CD14-positive monocyte (primary cell): Measurements from ENCODE around the gene IQCF5. TPM values are rescaled to one million over a fixed set of nuclear protein-coding genes. Genes with fewer than 3 reads are reported as not detected.
"Not testable (repeated sequence)": the region's sequence is repeated elsewhere in the genome, so short reads cannot be mapped to it uniquely, and the experiment has no call there.

Source experiments
- DNase-seq, 3 donors: peaks; one replicate each; pipeline ENCODE4 v3.0.0-alpha.2; 2011 to 2022
- H2AFZ ChIP-seq: 2 replicates; pipeline ENCODE4 v1.6.0; 2012; ENCODE audit warnings: mild to moderate bottlenecking, low read depth, low read length, inconsistent platforms; ENCODE audit not compliant: insufficient read depth, poor library complexity, severe bottlenecking
- H3K27ac ChIP-seq, 2 donors: 1 replicate in 1 of 2; 2 replicates in 1 of 2; pipeline ENCODE4 v1.5.1; 2012 to 2013; ENCODE audit warnings: low read length in 2 of 2, control low read depth in 1 of 2, inconsistent platforms in 1 of 2, low read depth in 1 of 2, mild to moderate bottlenecking in 1 of 2
- H3K27me3 ChIP-seq, 2 donors: one replicate each; pipeline versions ENCODE4 v1.6.0 to v1.6.1; 2011 to 2013; ENCODE audit warnings: low read length in 2 of 2; ENCODE audit not compliant: control insufficient read depth in 2 of 2, insufficient read depth in 2 of 2
- H3K36me3 ChIP-seq, 2 donors: replicated peaks in 1 of 2; 1 replicate in 1 of 2; 2 replicates in 1 of 2; pipeline versions ENCODE4 v1.5.1 to v1.6.1; 2012 to 2013; ENCODE audit warnings: low read length in 2 of 2, control low read depth in 1 of 2, inconsistent platforms in 1 of 2, mild to moderate bottlenecking in 1 of 2; ENCODE audit not compliant: insufficient read depth in 2 of 2, control insufficient read depth in 1 of 2
- H3K4me1 ChIP-seq, 2 donors: 1 replicate in 1 of 2; 2 replicates in 1 of 2; pipeline versions ENCODE4 v1.5.1 to v1.6.1; 2012 to 2013; ENCODE audit warnings: low read length in 2 of 2, control low read depth in 1 of 2, inconsistent platforms in 1 of 2, mild to moderate bottlenecking in 1 of 2, moderate library complexity in 1 of 2; ENCODE audit not compliant: insufficient read depth in 2 of 2, control insufficient read depth in 1 of 2
- H3K4me2 ChIP-seq: replicated peaks from 2 replicates; pipeline ENCODE3; 2012; ENCODE audit warnings: low read length, moderate library complexity, mild to moderate bottlenecking; ENCODE audit not compliant: poor library complexity, severe bottlenecking; ENCODE audit errors: extremely low read depth
- H3K4me3 ChIP-seq, 3 experiments: fragments of 200-600 bp in 1 of 3; sonication (generic) in 1 of 3; replicated peaks in 1 of 3; 1 replicate in 2 of 3; 2 replicates in 1 of 3; pipeline ENCODE4 v1.5.1; 2011 to 2013; ENCODE audit warnings: low read length in 3 of 3, mild to moderate bottlenecking in 3 of 3, control low read depth in 2 of 3, low read depth in 2 of 3, inconsistent platforms in 1 of 3, moderate library complexity in 1 of 3
- H3K79me2 ChIP-seq: 2 replicates; pipeline ENCODE4 v1.6.0; 2012; ENCODE audit warnings: mild to moderate bottlenecking, control low read depth, inconsistent platforms, low read length, moderate library complexity; ENCODE audit not compliant: insufficient read depth
- H3K9ac ChIP-seq: 2 replicates; pipeline ENCODE4 v1.6.0; 2017; ENCODE audit warnings: low read length, mild to moderate bottlenecking; ENCODE audit not compliant: insufficient read depth, poor library complexity, severe bottlenecking
- H3K9me3 ChIP-seq, 2 donors: replicated peaks in 1 of 2; 1 replicate in 1 of 2; 2 replicates in 1 of 2; pipeline versions ENCODE4 v1.5.1 to v1.6.1; 2012 to 2013; ENCODE audit warnings: low read length in 2 of 2, control low read depth in 1 of 2; ENCODE audit not compliant: control insufficient read depth in 1 of 2, insufficient read depth in 1 of 2
- H4K20me1 ChIP-seq: 2 replicates; pipeline ENCODE4 v1.6.0; 2012; ENCODE audit warnings: mild to moderate bottlenecking, low read length, control low read depth, moderate library complexity; ENCODE audit not compliant: insufficient read depth
- H3K27ac Mint-ChIP-seq, 7 donors: one replicate each; pipeline ENCODE4 v1.8.0; 2020; ENCODE audit warnings: mild to moderate bottlenecking in 7 of 7, mixed read lengths in 7 of 7, moderate library complexity in 6 of 7, inconsistent platforms in 2 of 7
- H3K27me3 Mint-ChIP-seq, 3 donors: one replicate each; pipeline ENCODE4 v1.8.0; 2021 to 2022; ENCODE audit warnings: low read depth in 3 of 3, mild to moderate bottlenecking in 3 of 3, mixed read lengths in 3 of 3, moderate library complexity in 3 of 3, inconsistent platforms in 1 of 3
- H3K36me3 Mint-ChIP-seq, 2 donors: one replicate each; pipeline ENCODE4 v1.8.0; 2020; ENCODE audit warnings: mixed read lengths in 2 of 2, inconsistent platforms in 1 of 2, mild to moderate bottlenecking in 1 of 2
- H3K4me1 Mint-ChIP-seq: one replicate; pipeline ENCODE4 v1.8.0; 2020; ENCODE audit warnings: mild to moderate bottlenecking, mixed read lengths
- H3K4me3 Mint-ChIP-seq, 2 donors: one replicate each; pipeline ENCODE4 v1.8.0; 2020; ENCODE audit warnings: mild to moderate bottlenecking in 2 of 2, mixed read lengths in 2 of 2, moderate library complexity in 1 of 2
- H3K9me3 Mint-ChIP-seq, 7 donors: one replicate each; pipeline ENCODE4 v1.8.0; 2020 to 2022; ENCODE audit warnings: mixed read lengths in 7 of 7, mild to moderate bottlenecking in 6 of 7, moderate library complexity in 6 of 7, inconsistent platforms in 2 of 7
- WGBS: methylation state at CpG from one replicate; pipeline ENCODE4 v1.1.5; 2013; ENCODE audit warnings: missing lambda C conversion rate; ENCODE audit not compliant: insufficient coverage; 5-methylcytosine and 5-hydroxymethylcytosine counted together
- intact Hi-C, 2 donors: fragments of 100-400 bp; cut with micrococcal nuclease; formaldehyde crosslinking; loops; one replicate each; pipeline versions ENCODE4 v1.15.0 to v1.15.1; 2023
- polyA plus RNA-seq, 3 donors: library from polyadenylated mRNA; depleted of rRNA in 1 of 3; unstranded in 2 of 3; stranded (reverse) in 1 of 3; fragments of 300-500 nt in 2 of 3; fragments of >200 nt in 1 of 3; fragmentation: Illumina TruSeq in 2 of 3; gene quantifications; 1 replicate in 2 of 3; 2 replicates in 1 of 3; pipeline ENCODE4 v1.2.3, GENCODE V29; 2012 to 2021
- TF ChIP-seq, protein P1 (sequence below): fragments of 200-600 bp; IDR thresholded peaks from one replicate; pipeline ENCODE4 v1.8.0; 2022; ENCODE audit warnings: antibody characterized with exemption, mild to moderate bottlenecking

Gene IQCF5
- polyA plus RNA-seq, 3 donors: not detected

DNA sequence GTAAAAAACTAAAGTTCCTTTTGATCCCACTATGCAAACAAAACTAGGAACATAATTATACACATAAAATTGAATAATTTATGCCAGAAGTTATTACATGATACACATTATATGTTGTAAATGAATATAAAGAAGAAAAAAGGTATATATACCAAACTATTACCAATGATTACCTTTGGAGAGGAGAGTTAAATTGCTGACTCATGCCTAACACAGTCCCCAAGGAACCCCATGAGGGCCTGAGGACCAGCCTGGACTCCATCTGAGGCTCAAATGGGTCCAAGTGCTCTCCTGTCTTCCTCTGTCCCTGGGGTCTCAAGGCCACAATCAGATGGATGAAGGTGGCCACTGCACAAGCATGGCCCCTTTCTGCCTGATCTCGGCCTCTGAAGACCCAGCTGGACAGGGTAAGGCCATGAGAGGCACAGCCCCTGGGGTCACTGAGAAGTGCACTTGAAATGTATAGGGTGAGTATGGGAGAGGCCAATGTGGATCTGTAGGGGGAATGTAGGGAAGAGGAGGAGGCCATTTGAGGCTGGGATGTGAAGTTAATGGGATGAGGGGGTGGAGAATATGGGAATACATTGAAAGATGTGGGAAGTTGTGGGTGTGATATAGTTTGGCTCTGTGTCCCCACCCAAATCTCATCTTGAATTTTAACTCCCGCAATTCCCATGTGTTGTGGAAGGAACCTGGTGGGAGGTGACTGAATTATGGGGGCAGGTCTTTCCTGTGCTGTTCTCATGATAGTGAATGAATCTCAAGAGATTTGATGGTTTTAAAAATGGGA is 28.8 kb upstream of the IQCF5 start:
- Mint-ChIP-seq H3K36me3 (no peaks in the 10 kb centered on the region), H3K4me3 (no peak overlapping the region), H3K27me3 (peaks cover 6 to 21% (median 12%) of the 10 kb centered on the region in 3 donors), H3K27ac (no peak overlapping the region), H3K4me1 (no peaks in the 10 kb centered on the region), H3K9me3 (peaks cover 17 to 39% (median 32%) of the 10 kb centered on the region in 7 donors)
- Histone ChIP-seq H3K4me1 (no peaks in the 10 kb centered on the region), H3K4me3 (no peak overlapping the region), H2AFZ (no peak overlapping the region), H3K9me3 (peaks cover 0 to 14% of the 10 kb centered on the region in 2 donors), H3K27ac (no peak overlapping the region), H3K9ac (no peak overlapping the region), H4K20me1 (no peaks in the 10 kb centered on the region), H3K79me2 (no peaks in the 10 kb centered on the region), H3K27me3 (peaks cover 0 to 3% of the 10 kb centered on the region in 2 donors), H3K4me2 (no peak overlapping the region), H3K36me3 (no peaks in the 10 kb centered on the region)
- DNase-seq: no peak
- intact Hi-C loops: no loop called here
- TF ChIP-seq, protein P1, sequence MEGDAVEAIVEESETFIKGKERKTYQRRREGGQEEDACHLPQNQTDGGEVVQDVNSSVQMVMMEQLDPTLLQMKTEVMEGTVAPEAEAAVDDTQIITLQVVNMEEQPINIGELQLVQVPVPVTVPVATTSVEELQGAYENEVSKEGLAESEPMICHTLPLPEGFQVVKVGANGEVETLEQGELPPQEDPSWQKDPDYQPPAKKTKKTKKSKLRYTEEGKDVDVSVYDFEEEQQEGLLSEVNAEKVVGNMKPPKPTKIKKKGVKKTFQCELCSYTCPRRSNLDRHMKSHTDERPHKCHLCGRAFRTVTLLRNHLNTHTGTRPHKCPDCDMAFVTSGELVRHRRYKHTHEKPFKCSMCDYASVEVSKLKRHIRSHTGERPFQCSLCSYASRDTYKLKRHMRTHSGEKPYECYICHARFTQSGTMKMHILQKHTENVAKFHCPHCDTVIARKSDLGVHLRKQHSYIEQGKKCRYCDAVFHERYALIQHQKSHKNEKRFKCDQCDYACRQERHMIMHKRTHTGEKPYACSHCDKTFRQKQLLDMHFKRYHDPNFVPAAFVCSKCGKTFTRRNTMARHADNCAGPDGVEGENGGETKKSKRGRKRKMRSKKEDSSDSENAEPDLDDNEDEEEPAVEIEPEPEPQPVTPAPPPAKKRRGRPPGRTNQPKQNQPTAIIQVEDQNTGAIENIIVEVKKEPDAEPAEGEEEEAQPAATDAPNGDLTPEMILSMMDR: no peak
- WGBS: 100% methylated on average over 1 of the region's 2 CpGs

DNA sequence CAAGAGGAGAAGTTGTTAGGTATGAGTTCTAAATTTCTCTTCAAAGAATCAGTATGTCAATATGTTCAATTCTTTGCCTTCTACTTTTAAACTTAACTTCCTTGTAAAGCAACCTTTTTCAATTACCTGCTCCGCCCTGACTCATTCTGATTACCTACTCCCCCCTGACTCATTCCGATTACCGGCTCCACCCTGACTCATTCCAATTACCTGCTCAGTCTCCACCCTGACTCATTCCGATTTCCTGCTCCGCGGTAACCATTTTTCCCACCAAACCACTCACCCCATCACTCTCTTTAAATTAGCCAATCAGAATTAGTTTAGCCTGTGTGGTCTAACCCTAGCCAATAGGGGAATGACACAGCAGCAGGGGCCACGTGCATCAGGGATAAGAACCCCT is 27.0 kb upstream of the IQCF5 start:
- H4K20me1 ChIP-seq, DNase-seq, H3K27me3 ChIP-seq, H3K4me1 Mint-ChIP-seq, H3K4me3 ChIP-seq, H3K36me3 ChIP-seq, H3K4me2 ChIP-seq, H3K4me1 ChIP-seq, H3K27ac ChIP-seq, intact Hi-C loops, H2AFZ ChIP-seq, H3K9me3 ChIP-seq, H3K9ac ChIP-seq, H3K36me3 Mint-ChIP-seq, H3K79me2 ChIP-seq, H3K27ac Mint-ChIP-seq, H3K4me3 Mint-ChIP-seq: not testable (repeated sequence)
- peaks cover 14 to 25% (median 14%) of the 10 kb centered on the region in 3 donors for H3K27me3 Mint-ChIP-seq
- H3K9me3 Mint-ChIP-seq: peaks cover 11 to 28% (median 19%) of the 10 kb centered on the region in 7 donors
- 60% methylated on average over 3 of the region's 7 CpGs for WGBS

DNA sequence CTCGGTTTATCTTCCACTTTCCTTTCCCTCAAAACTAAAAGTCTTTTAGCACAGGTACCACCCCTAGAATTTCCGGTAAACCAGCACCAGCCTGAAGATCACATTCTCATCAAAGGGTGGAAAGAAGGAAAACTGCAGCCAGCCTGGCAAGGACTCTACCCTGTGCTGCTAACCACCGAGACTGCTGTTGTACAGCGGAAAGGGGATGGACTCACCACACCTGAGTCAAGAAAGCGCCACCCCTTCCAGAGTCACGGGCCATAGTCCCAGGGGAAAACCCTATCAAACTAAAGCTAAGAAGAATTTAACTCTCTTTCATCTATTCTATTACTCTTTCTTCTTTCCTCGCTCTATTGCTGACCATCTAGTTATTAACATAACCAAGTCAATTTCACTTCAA is 24.6 kb upstream of the IQCF5 start:
- H3K4me1 ChIP-seq, H3K36me3 ChIP-seq, DNase-seq, H3K79me2 ChIP-seq, H3K4me3 ChIP-seq, H3K4me2 ChIP-seq, H2AFZ ChIP-seq, H3K27ac Mint-ChIP-seq, intact Hi-C loops, H3K9ac ChIP-seq, H4K20me1 ChIP-seq, H3K36me3 Mint-ChIP-seq, H3K4me1 Mint-ChIP-seq, H3K27me3 ChIP-seq, H3K27ac ChIP-seq, H3K4me3 Mint-ChIP-seq, H3K9me3 ChIP-seq: not testable (repeated sequence)
- H3K9me3 Mint-ChIP-seq: peaks cover 2 to 11% (median 7%) of the 10 kb centered on the region in 7 donors
- 84% methylated on average over 4 of the region's 7 CpGs for WGBS
- peaks cover 12 to 30% (median 23%) of the 10 kb centered on the region in 3 donors for H3K27me3 Mint-ChIP-seq
